IMR-90 (cell line): ENCODE data around the gene SEC11C. TPM values are rescaled to one million over a fixed set of nuclear protein-coding genes. Genes with fewer than 3 reads are reported as not detected.

Experiments used
- ATAC-seq: fragments of 200-7000 bp; cut with Tn5 transposase; 2 replicates; pipeline ENCODE4 v1.9.1; 2020; ENCODE audit warnings: low read depth, mild to moderate bottlenecking, moderate library complexity
- BruUV-seq: library from RNA; stranded (reverse); fragments of 400-500 nt; replicated peaks from 2 replicates; lab custom pipeline; 2021; lab: Mats Ljungman, UMichigan
- CTCF ChIA-PET: fragments of 300-600 bp; formaldehyde crosslinking; extraction: SDS; loops from one replicate; lab custom pipeline; 2021; ENCODE audit warnings: antibody characterized with exemption; lab: Yijun Ruan, JAX
- POLR2A ChIA-PET: fragments of 300-600 bp; sonication (Branson Sonifier 250); formaldehyde crosslinking; loops from one replicate; lab custom pipeline; 2022; ENCODE audit warnings: antibody characterized with exemption; ENCODE audit not compliant: unreplicated experiment; lab: Charles Lee
- DNase-seq: peaks from one replicate; pipeline ENCODE4 v3.0.0; 2013
- H2AFZ ChIP-seq: replicated peaks from 2 replicates; pipeline ENCODE3; 2013; ENCODE audit warnings: low read length, mild to moderate bottlenecking; ENCODE audit not compliant: poor library complexity
- H2AK5ac ChIP-seq: 2 replicates; pipeline ENCODE4 v1.6.1; 2013; ENCODE audit warnings: low read depth, low read length, inconsistent platforms
- H2AK9ac ChIP-seq: replicated peaks from 2 replicates; pipeline ENCODE3; 2013; ENCODE audit warnings: mild to moderate bottlenecking, low read depth, low read length, moderate library complexity; ENCODE audit not compliant: poor library complexity
- H2BK120ac ChIP-seq: 2 replicates; pipeline ENCODE4 v1.6.1; 2013; ENCODE audit warnings: low read depth, low read length, inconsistent platforms
- H2BK15ac ChIP-seq: 3 replicates; pipeline ENCODE4 v1.6.1; 2013; ENCODE audit warnings: low read depth, low read length, inconsistent platforms
- H2BK20ac ChIP-seq: 2 replicates; pipeline ENCODE4 v1.6.1; 2013; ENCODE audit warnings: low read depth, mild to moderate bottlenecking, inconsistent platforms, low read length, moderate library complexity
- H2BK5ac ChIP-seq: 2 replicates; pipeline ENCODE4 v1.6.1; 2013; ENCODE audit warnings: mild to moderate bottlenecking, low read depth, low read length, inconsistent platforms; ENCODE audit not compliant: poor library complexity, severe bottlenecking
- H3K14ac ChIP-seq: replicated peaks from 2 replicates; pipeline ENCODE4 v1.6.1; 2013; ENCODE audit warnings: low read depth, low read length, inconsistent platforms
- H3K18ac ChIP-seq: 2 replicates; pipeline ENCODE4 v1.6.1; 2013; ENCODE audit warnings: low read depth, low read length, control low read depth
- H3K23ac ChIP-seq: 2 replicates; pipeline ENCODE4 v1.6.1; 2013; ENCODE audit warnings: low read depth, low read length, inconsistent platforms
- H3K27ac ChIP-seq: 2 replicates; pipeline ENCODE4 v1.5.1; 2013; ENCODE audit warnings: mild to moderate bottlenecking, control low read depth, low read length; ENCODE audit not compliant: insufficient read depth
- H3K27me3 ChIP-seq: 2 replicates; pipeline ENCODE4 v1.6.1; 2013; ENCODE audit warnings: low read length; ENCODE audit not compliant: control insufficient read depth, insufficient read depth
- H3K36me3 ChIP-seq: 2 replicates; pipeline ENCODE4 v1.6.1; 2013; ENCODE audit warnings: low read length, mixed read lengths; ENCODE audit not compliant: control insufficient read depth, insufficient read depth
- H3K4ac ChIP-seq: 2 replicates; pipeline ENCODE4 v1.6.1; 2013; ENCODE audit warnings: low read depth, low read length, inconsistent platforms
- H3K4me1 ChIP-seq: 2 replicates; pipeline ENCODE4 v1.6.1; 2013; ENCODE audit warnings: low read length, mixed read lengths; ENCODE audit not compliant: control insufficient read depth, insufficient read depth
- H3K4me2 ChIP-seq: 2 replicates; pipeline ENCODE4 v1.6.1; 2013; ENCODE audit warnings: low read depth, mild to moderate bottlenecking, control low read depth, low read length, moderate library complexity
- H3K4me3 ChIP-seq: 2 replicates; pipeline ENCODE4 v1.5.1; 2013; ENCODE audit warnings: low read depth, mild to moderate bottlenecking, control low read depth, low read length, moderate library complexity; ENCODE audit not compliant: insufficient read depth
- H3K56ac ChIP-seq: 2 replicates; pipeline ENCODE4 v1.6.1; 2013; ENCODE audit warnings: low read length, inconsistent platforms; ENCODE audit not compliant: insufficient read depth; ENCODE audit errors: extremely low read depth
- H3K79me1 ChIP-seq, 2 experiments: 2 replicates each; pipeline ENCODE4 v1.6.1; 2013; ENCODE audit warnings: low read length in 2 of 2, inconsistent platforms in 1 of 2, low read depth in 1 of 2
- H3K9ac ChIP-seq: 2 replicates; pipeline ENCODE4 v1.6.1; 2013; ENCODE audit warnings: low read depth, low read length, control low read depth
- H3K9me1 ChIP-seq: 2 replicates; pipeline ENCODE4 v1.6.1; 2013; ENCODE audit warnings: low read length, inconsistent platforms; ENCODE audit not compliant: insufficient read depth
- H3K9me3 ChIP-seq: 2 replicates; pipeline ENCODE4 v1.6.1; 2013; ENCODE audit warnings: low read length; ENCODE audit not compliant: control insufficient read depth, insufficient read depth
- H4K20me1 ChIP-seq: 2 replicates; pipeline ENCODE4 v1.6.1; 2013; ENCODE audit warnings: low read length, inconsistent platforms; ENCODE audit not compliant: insufficient read depth
- H4K5ac ChIP-seq: 2 replicates; pipeline ENCODE4 v1.6.1; 2013; ENCODE audit warnings: mild to moderate bottlenecking, low read depth, low read length, control low read depth
- H4K8ac ChIP-seq, 2 experiments: 2 replicates each; pipeline ENCODE4 v1.6.1; 2013; ENCODE audit warnings: low read depth in 2 of 2, low read length in 2 of 2, control low read depth in 1 of 2, inconsistent platforms in 1 of 2
- H4K91ac ChIP-seq: 2 replicates; pipeline ENCODE4 v1.6.1; 2013; ENCODE audit warnings: low read depth, low read length, inconsistent platforms; ENCODE audit not compliant: insufficient read depth
- BHLHE40 ChIP-seq: fragments of 150-350 bp; IDR thresholded peaks from 2 replicates; pipeline ENCODE4 v1.6.1; 2016; ENCODE audit warnings: mild to moderate bottlenecking, low read depth, low read length
- CTCF ChIP-seq: conservative IDR thresholded peaks from 2 replicates; pipeline ENCODE4 v1.5.1; 2012; ENCODE audit warnings: mild to moderate bottlenecking, low read depth, low read length, improper control_type of control experiment
- MAFK ChIP-seq: IDR thresholded peaks from 2 replicates; pipeline ENCODE4 v1.6.1; 2012; ENCODE audit warnings: low read depth, low read length, improper control_type of control experiment
- POLR2A ChIP-seq: IDR thresholded peaks from 2 replicates; pipeline ENCODE4 v1.6.1; 2012; ENCODE audit warnings: mild to moderate bottlenecking, low read depth, low read length
- RAD21 ChIP-seq: IDR thresholded peaks from 2 replicates; pipeline ENCODE4 v1.6.1; 2012; ENCODE audit warnings: low read length, improper control_type of control experiment
- RCOR1 ChIP-seq: IDR thresholded peaks from 2 replicates; pipeline ENCODE4 v1.6.1; 2012; ENCODE audit warnings: mild to moderate bottlenecking, low read length, improper control_type of control experiment; ENCODE audit not compliant: insufficient replicate concordance
- RFX5 ChIP-seq: IDR thresholded peaks from 2 replicates; pipeline ENCODE4 v1.8.0; 2012; ENCODE audit warnings: low read depth, mild to moderate bottlenecking, low read length, moderate library complexity
- SMC3 ChIP-seq: fragments of 150-350 bp; IDR thresholded peaks from 2 replicates; pipeline ENCODE4 v1.6.1; 2016; ENCODE audit warnings: low read depth, mild to moderate bottlenecking, antibody characterized with exemption, low read length, moderate library complexity
- WGBS, 2 experiments: methylation state at CpG; one replicate each; pipeline versions ENCODE4 v1.1.5 to v1.1.7; 2013; ENCODE audit warnings: missing lambda C conversion rate in 2 of 2; ENCODE audit not compliant: insufficient read length in 1 of 2; ENCODE audit errors: extremely low coverage in 2 of 2; 5-methylcytosine and 5-hydroxymethylcytosine counted together
- dilution Hi-C: fragments of 300-500 bp; cut with HindIII; formaldehyde crosslinking; loops from one replicate; pipeline ENCODE4 v1.14.3; 2018; ENCODE audit warnings: low sequenced_read_pairs; ENCODE audit not compliant: unreplicated experiment
- in situ Hi-C: fragments of 300-500 bp; cut with MboI; formaldehyde crosslinking; loops from 3 replicates; pipeline ENCODE4 v1.14.3; 2019; ENCODE audit warnings: low sequenced_read_pairs, inconsistent platforms, mixed read lengths
- intact Hi-C: fragments of 100-400 bp; cut with micrococcal nuclease; formaldehyde crosslinking; loops from 2 replicates; pipeline ENCODE4 v1.10.0; 2022
- polyA plus RNA-seq, 3 experiments: library from polyadenylated mRNA; depleted of rRNA; stranded (reverse); fragments of >200 nt; gene quantifications; 2 replicates each; pipeline ENCODE4 v1.2.3, GENCODE V29; 2012; ENCODE audit warnings: low replicate concordance in 1 of 3
- total RNA-seq: library from RNA; depleted of rRNA; stranded (reverse); fragments of >200 nt; gene quantifications from 2 replicates; pipeline ENCODE4 v1.2.3, GENCODE V29; 2012

Gene SEC11C
- total and polyA plus RNA-seq, 2 of the 4 experiments (the other 2 are of a cell fraction), result 10.6 to 11.9 TPM

- Histone ChIP-seq H2BK15ac (no peak overlapping the region), H2AK9ac (no peak overlapping the region), H3K9me1 (no peaks in the 10 kb centered on the region), H2BK5ac (no peak overlapping the region), H3K27me3 (peaks cover 41% of the 10 kb centered on the region), H3K4me2 (no peak overlapping the region), H2BK120ac (no peak overlapping the region), H3K27ac (no peak overlapping the region), H3K9me3 (no peaks in the 10 kb centered on the region), H3K4ac (no peak overlapping the region), H2AK5ac (no peak overlapping the region), H4K91ac (no peak overlapping the region), H4K20me1 (no peaks in the 10 kb centered on the region), H3K79me1 (no peaks in the 10 kb centered on the region), H2BK20ac (no peak overlapping the region), H4K5ac (no peak overlapping the region), H3K56ac (no peak overlapping the region), H3K9ac (no peak overlapping the region), H3K14ac (no peak overlapping the region), H3K36me3 (no peaks in the 10 kb centered on the region), H4K8ac (no peak overlapping the region), H2AFZ (no peak overlapping the region), H3K23ac (no peak overlapping the region), H3K4me1 (no peaks in the 10 kb centered on the region), H3K18ac (no peak overlapping the region), H3K4me3 (no peak overlapping the region)
- POLR2A ChIA-PET, result no interaction called here
- ATAC-seq (no peak), DNase-seq (no peak)
- no TSS peak for BruUV-seq
- WGBS, 2 experiments, result 100% methylated on average over 2 of the region's 6 CpGs; no CpG with 5 or more reads in 1 of the 2 experiments
- intact Hi-C loops, result no loop called here
- in situ Hi-C loops, result no loop called here
- TF ChIP-seq MAFK (0 out of 2 replicates have a peak, but pooled peaks have one; percentile 13), SMC3 (no peak), CTCF (no peak), POLR2A (no peak), RFX5 (no peak), RCOR1 (no peak), BHLHE40 (no peak), RAD21 (no peak)
- dilution Hi-C loops, result no loop called here
- CTCF ChIA-PET, result no interaction called here
Measured at GRCh38 chr18:59198215-59198614, 58.5 kb downstream of the SEC11C start.
